GM12801 (cell line): ENCODE results near the gene EML6.

Source experiments
- TF ChIP-seq, protein P1 (sequence below): IDR thresholded peaks from one replicate; pipeline ENCODE4 v1.5.1; 2011; ENCODE audit warnings: control low read depth; ENCODE audit not compliant: insufficient read length; ENCODE audit errors: extremely low read depth

Gene EML6

DNA sequence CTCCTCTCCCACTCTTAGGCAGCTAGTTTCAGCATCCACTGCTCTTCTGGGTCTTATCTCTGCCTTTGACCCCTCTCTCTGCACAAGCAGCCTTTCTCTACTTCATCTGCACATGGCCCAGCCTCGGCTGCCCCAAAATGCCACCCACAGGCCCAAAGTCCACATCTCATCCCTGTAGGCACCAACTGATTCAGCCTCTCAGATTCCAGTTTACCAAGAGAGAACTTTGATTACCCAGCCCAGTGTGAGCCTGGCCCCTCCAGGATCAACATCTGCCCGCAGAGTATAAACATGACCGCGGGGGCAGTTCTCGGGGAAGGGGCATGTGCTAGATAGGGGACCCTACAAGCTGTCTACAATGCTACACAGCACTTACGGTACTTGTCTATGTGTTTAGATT is 185.1 kb downstream of the EML6 start:
- TF ChIP-seq, protein P1, sequence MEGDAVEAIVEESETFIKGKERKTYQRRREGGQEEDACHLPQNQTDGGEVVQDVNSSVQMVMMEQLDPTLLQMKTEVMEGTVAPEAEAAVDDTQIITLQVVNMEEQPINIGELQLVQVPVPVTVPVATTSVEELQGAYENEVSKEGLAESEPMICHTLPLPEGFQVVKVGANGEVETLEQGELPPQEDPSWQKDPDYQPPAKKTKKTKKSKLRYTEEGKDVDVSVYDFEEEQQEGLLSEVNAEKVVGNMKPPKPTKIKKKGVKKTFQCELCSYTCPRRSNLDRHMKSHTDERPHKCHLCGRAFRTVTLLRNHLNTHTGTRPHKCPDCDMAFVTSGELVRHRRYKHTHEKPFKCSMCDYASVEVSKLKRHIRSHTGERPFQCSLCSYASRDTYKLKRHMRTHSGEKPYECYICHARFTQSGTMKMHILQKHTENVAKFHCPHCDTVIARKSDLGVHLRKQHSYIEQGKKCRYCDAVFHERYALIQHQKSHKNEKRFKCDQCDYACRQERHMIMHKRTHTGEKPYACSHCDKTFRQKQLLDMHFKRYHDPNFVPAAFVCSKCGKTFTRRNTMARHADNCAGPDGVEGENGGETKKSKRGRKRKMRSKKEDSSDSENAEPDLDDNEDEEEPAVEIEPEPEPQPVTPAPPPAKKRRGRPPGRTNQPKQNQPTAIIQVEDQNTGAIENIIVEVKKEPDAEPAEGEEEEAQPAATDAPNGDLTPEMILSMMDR: no peak

DNA sequence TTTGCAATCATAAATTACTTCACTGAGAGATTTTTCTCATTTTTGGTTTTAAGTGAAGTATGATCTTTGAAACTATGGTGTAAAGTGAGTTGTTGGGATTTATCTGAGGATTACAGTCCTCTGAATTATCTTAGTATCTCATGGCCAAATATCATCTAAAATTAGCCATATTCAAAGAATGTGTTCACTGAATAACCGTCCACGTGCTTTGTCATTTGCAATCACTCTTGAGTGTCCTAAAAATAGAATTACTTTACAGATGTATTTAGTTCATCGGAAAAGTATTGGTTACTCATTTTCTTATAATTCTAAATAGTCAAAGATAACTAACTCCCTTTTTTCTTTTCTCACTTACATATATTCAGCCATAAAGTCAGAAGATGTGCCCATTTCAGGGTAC is 185.5 kb downstream of the EML6 start:
- TF ChIP-seq, protein P1: no peak

DNA sequence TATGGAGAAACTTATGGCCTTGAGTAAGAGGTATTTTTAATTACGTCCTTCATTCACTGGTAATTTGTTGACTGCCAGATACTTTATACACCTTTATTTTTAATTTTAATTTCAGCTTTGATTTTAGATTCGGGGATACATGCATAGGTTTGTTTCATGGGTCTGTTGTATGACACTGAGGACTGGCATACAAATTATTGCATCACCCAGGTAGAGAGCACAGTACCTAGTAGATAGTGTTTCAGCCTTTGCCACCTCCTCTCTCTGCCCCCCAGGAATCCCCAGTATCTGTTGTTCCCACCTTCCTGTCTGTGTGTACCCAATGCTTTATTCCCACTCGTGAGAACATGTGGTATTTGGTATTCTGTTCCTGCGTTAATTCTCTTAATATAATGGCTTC is 188.8 kb downstream of the EML6 start:
- TF ChIP-seq, protein P1: no peak

DNA sequence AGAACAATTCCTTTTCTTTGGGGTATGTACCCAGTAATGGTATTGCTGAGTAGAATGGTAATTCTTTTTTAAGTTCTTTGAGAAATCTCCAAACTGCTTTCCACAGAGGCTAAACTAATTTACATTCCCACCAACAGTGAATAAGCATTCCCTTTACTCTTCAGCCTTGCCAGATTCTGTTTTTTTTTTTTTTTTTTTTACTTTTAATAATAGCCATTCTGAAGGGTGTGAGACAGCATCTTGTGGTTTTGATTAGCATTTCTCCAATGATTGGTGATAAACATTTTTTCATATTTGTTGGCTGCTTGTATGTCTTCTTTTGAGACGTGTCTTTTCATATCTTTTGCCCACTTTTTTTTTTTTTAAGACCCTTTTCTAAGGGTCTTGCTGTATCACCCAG is 189.4 kb downstream of the EML6 start:
- TF ChIP-seq, protein P1: no peak

DNA sequence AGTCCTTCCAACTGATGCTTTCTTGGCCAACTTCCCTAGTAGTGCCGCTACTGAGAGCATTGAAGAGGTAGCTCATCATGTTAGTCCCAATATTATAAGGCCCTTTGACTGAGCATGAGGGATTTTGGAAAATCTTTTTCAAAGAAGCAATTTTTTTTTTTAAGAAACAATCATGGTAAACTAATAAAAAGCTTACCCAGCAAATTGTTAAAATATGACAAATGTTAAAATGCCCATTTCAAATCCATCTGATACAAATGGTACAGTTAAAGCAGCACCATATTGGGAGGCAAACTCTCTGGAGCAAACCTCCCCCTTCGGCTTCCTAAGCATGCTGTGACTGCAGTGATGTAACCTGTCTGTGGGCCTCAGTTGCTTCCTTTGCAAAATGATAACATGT is 191.2 kb downstream of the EML6 start:
- TF ChIP-seq, protein P1: no peak

DNA sequence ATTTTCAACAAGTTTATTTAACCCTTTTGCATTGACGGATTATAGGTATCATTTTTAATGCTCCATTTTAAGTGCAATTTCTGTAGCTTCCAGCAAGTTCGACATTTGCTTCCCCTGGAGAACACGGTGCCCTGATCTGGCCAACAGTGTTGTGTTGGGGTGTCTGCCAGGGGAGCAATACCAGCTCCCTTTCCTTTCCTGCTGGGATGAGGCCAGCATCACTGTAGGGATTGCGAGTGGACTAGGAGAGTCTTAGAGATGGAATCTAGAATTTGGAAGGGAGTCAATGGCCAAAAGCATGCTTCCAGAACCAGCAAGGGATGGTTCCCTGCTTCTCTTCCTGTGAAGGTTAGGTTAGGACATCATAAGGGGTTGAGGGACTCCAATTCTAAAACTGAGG is 191.6 kb downstream of the EML6 start:
- TF ChIP-seq, protein P1: no peak

DNA sequence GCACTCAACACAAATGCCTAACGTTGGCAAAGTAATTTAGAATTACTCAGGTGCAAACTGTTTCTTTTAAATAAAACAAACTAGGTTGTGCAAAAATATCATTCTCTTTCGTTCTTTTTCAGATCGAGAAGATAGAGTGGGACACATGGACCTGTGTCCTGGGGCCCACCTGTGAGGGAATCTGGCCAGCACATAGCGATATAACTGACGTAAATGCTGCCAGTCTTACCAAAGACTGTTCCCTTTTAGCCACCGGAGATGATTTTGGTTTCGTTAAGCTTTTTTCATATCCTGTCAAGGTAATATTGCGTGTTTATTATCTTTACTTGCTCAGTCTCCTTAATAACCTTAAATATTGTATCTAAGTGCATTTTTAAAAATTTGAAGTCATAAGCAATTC is 193.2 kb downstream of the EML6 start:
- TF ChIP-seq, protein P1: no peak
